WTC11 (cell line): ENCODE results near the gene GNG2.

Source experiments
- FOXK1 ChIP-seq: sonication (generic); formaldehyde crosslinking; IDR thresholded peaks from 2 replicates; pipeline ENCODE4 v1.8.0; 2022; ENCODE audit warnings: mild to moderate bottlenecking, moderate library complexity, missing genetic modification reagents
- TEAD4 ChIP-seq: sonication (generic); formaldehyde crosslinking; IDR thresholded peaks from 2 replicates; pipeline ENCODE4 v1.8.0; 2022; ENCODE audit warnings: mild to moderate bottlenecking, missing genetic modification reagents
- TF ChIP-seq, protein P1 (sequence below): sonication (generic); formaldehyde crosslinking; conservative IDR thresholded peaks from 2 replicates; pipeline ENCODE4 v1.8.1; 2022; ENCODE audit warnings: mild to moderate bottlenecking, missing genetic modification reagents
- TF ChIP-seq, protein P2 (sequence below): sonication (generic); formaldehyde crosslinking; conservative IDR thresholded peaks from 2 replicates; pipeline ENCODE4 v1.8.1; 2023; ENCODE audit warnings: mild to moderate bottlenecking, low read depth, missing genetic modification reagents, moderate library complexity

DNA sequence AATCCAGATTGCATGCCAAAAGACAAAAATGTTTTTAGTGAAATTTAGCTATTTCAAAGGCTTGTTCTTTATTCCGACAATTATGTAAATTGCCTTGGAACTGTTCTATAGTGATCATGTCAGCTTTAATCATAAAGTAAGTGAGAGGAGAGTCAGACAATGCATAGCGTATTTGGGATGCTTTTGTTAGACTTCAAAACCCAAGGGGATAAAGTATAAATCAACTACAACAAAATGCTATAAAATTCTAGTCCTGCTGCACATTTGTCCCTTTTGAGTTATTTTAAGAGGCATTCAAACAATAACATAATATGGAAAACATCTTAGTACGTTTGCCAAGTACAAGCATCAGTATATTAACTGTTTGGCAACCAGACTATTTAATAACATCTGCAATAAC is 140.3 kb downstream of the GNG2 start:
- TF ChIP-seq, protein P1, sequence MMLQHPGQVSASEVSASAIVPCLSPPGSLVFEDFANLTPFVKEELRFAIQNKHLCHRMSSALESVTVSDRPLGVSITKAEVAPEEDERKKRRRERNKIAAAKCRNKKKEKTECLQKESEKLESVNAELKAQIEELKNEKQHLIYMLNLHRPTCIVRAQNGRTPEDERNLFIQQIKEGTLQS (CRISPR knock-in tag), result no peak
- TF ChIP-seq TEAD4 (CRISPR knock-in tag) (no peak), FOXK1 (CRISPR knock-in tag) (no peak)
- TF ChIP-seq, protein P2, sequence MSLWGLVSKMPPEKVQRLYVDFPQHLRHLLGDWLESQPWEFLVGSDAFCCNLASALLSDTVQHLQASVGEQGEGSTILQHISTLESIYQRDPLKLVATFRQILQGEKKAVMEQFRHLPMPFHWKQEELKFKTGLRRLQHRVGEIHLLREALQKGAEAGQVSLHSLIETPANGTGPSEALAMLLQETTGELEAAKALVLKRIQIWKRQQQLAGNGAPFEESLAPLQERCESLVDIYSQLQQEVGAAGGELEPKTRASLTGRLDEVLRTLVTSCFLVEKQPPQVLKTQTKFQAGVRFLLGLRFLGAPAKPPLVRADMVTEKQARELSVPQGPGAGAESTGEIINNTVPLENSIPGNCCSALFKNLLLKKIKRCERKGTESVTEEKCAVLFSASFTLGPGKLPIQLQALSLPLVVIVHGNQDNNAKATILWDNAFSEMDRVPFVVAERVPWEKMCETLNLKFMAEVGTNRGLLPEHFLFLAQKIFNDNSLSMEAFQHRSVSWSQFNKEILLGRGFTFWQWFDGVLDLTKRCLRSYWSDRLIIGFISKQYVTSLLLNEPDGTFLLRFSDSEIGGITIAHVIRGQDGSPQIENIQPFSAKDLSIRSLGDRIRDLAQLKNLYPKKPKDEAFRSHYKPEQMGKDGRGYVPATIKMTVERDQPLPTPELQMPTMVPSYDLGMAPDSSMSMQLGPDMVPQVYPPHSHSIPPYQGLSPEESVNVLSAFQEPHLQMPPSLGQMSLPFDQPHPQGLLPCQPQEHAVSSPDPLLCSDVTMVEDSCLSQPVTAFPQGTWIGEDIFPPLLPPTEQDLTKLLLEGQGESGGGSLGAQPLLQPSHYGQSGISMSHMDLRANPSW (CRISPR knock-in tag), result no peak
